K562 (cell line): ENCODE data around the gene RAB1B. TPM values are rescaled to one million over a fixed set of nuclear protein-coding genes. Genes with fewer than 3 reads are reported as not detected.

Experiments
- ATAC-seq: fragments of 200-7000 bp; cut with Tn5 transposase; 3 replicates; pipeline ENCODE4 v1.9.1; 2020; ENCODE audit warnings: moderate library complexity
- BruUV-seq: library from RNA; stranded (reverse); fragments of 400-500 nt; replicated peaks from 2 replicates; lab custom pipeline; 2021; lab: Mats Ljungman, UMichigan
- CTCF ChIA-PET: fragments of 300-600 bp; formaldehyde crosslinking; extraction: SDS; loops from one replicate; lab custom pipeline; 2021; ENCODE audit warnings: low intra/inter-chr PET ratio; lab: Yijun Ruan, JAX
- POLR2A ChIA-PET: fragments of 300-600, 350-650 bp; sonication (Branson Sonifier 250); formaldehyde crosslinking; extraction: SDS; loops from one replicate; lab custom pipeline; 2021; ENCODE audit warnings: antibody characterized with exemption, inconsistent platforms; lab: Yijun Ruan, JAX
- DNase-seq, 4 experiments: peaks; one replicate each; pipeline versions ENCODE4 v3.0.0 to v3.0.0-alpha.2; 2011 to 2018; ENCODE audit warnings: low spot score in 3 of 4, mixed read lengths in 3 of 4; ENCODE audit errors: extremely low read depth in 1 of 4
- FAIRE-seq: peaks from 2 replicates; lab custom pipeline; 2011; peaks lifted over from hg19 to GRCh38; lab: Jason Lieb, UNC
- H2AFZ ChIP-seq: 2 replicates; pipeline ENCODE4 v1.6.0; 2011; ENCODE audit warnings: low read depth, low read length, control low read depth, inconsistent platforms
- H3K27ac ChIP-seq: fragments of 200-600 bp; 3 replicates; pipeline ENCODE4 v1.8.0; 2011; ENCODE audit warnings: low read depth, mild to moderate bottlenecking, control low read depth, inconsistent platforms, low read length, moderate library complexity, mixed read lengths; ENCODE audit errors: extremely low read depth
- H3K27me3 ChIP-seq, 2 experiments: fragments of 300-600 bp in 1 of 2; 2 replicates in 1 of 2; 3 replicates in 1 of 2; pipeline versions ENCODE4 v1.6.0 to v1.8.0; 2011; ENCODE audit warnings: inconsistent platforms in 2 of 2, low read length in 2 of 2, mild to moderate bottlenecking in 1 of 2, mixed read lengths in 1 of 2, moderate library complexity in 1 of 2; ENCODE audit not compliant: control insufficient read depth in 2 of 2, insufficient read depth in 2 of 2
- H3K36me3 ChIP-seq: fragments of 300-600 bp; 3 replicates; pipeline ENCODE4 v1.8.0; 2011; ENCODE audit warnings: mild to moderate bottlenecking, low read length, inconsistent platforms; ENCODE audit not compliant: control insufficient read depth, insufficient read depth
- H3K4me1 ChIP-seq, 2 experiments: fragments of 200-600 bp in 1 of 2; replicated peaks in 1 of 2; 2 replicates in 1 of 2; 3 replicates in 1 of 2; pipeline versions ENCODE4 v1.5.1 to v1.8.0; 2011; ENCODE audit warnings: inconsistent platforms in 2 of 2, low read length in 2 of 2, mild to moderate bottlenecking in 1 of 2, mixed read lengths in 1 of 2, moderate library complexity in 1 of 2; ENCODE audit not compliant: control insufficient read depth in 2 of 2, insufficient read depth in 2 of 2
- H3K4me2 ChIP-seq: 2 replicates; pipeline ENCODE4 v1.6.1; 2011; ENCODE audit warnings: low read length, control low read depth, inconsistent platforms, mixed read lengths; ENCODE audit not compliant: insufficient read depth
- H3K4me3 ChIP-seq: fragments of 200-600 bp; sonication (generic), shearing (Covaris generic); 2 replicates; pipeline ENCODE4 v1.5.1; 2016; ENCODE audit warnings: control low read depth, inconsistent platforms
- H3K79me2 ChIP-seq: fragments of 200-600 bp; 3 replicates; pipeline ENCODE4 v1.8.0; 2011; ENCODE audit warnings: low read length, inconsistent platforms; ENCODE audit not compliant: control insufficient read depth, insufficient read depth
- H3K9ac ChIP-seq, 2 experiments: 2 replicates each; pipeline versions ENCODE4 v1.6.0 to v1.6.1; 2011; ENCODE audit warnings: low read depth in 2 of 2, low read length in 2 of 2, control low read depth in 1 of 2, inconsistent platforms in 1 of 2, mild to moderate bottlenecking in 1 of 2, mixed read lengths in 1 of 2; ENCODE audit not compliant: insufficient read depth in 1 of 2
- H3K9me1 ChIP-seq: one replicate; pipeline ENCODE4 v1.6.0; 2011; ENCODE audit warnings: inconsistent platforms, mild to moderate bottlenecking, low read length, moderate library complexity; ENCODE audit not compliant: control insufficient read depth, insufficient read depth
- H3K9me3 ChIP-seq: replicated peaks from 2 replicates; pipeline ENCODE4 v1.5.1; 2011; ENCODE audit warnings: low read depth, low read length, inconsistent platforms; ENCODE audit not compliant: control insufficient read depth, insufficient read depth
- H4K20me1 ChIP-seq: replicated peaks from 2 replicates; pipeline ENCODE4 v1.6.1; 2011; ENCODE audit warnings: low read length, inconsistent platforms, mixed read lengths; ENCODE audit not compliant: control insufficient read depth, insufficient read depth
- E2F5 ChIP-seq: sonication (generic); formaldehyde crosslinking; IDR thresholded peaks from 2 replicates; pipeline ENCODE4 v1.8.0; 2022; ENCODE audit warnings: mild to moderate bottlenecking, missing genetic modification reagents
- ETV5 ChIP-seq: sonication (generic); formaldehyde crosslinking; IDR thresholded peaks from 2 replicates; pipeline ENCODE4 v1.4.0; 2020; ENCODE audit warnings: low read depth, mild to moderate bottlenecking, missing genetic modification reagents
- HDAC1 ChIP-seq, 2 experiments: fragments of 450-650 bp; IDR thresholded peaks; 2 replicates each; pipeline ENCODE4 v1.6.1; 2016 to 2017; ENCODE audit warnings: inconsistent platforms in 1 of 2, mild to moderate bottlenecking in 1 of 2, moderate library complexity in 1 of 2
- MTA1 ChIP-seq: fragments of 450-650 bp; IDR thresholded peaks from 2 replicates; pipeline ENCODE4 v1.6.1; 2017; ENCODE audit warnings: borderline replicate concordance
- NFXL1 ChIP-seq: fragments of 450-650 bp; formaldehyde crosslinking; IDR thresholded peaks from 2 replicates; pipeline ENCODE4 v1.4.0; 2021; ENCODE audit warnings: mild to moderate bottlenecking
- SP1 ChIP-seq: sonication (generic); formaldehyde crosslinking; IDR thresholded peaks from 2 replicates; pipeline ENCODE4 v1.8.1; 2022; ENCODE audit warnings: mild to moderate bottlenecking, missing genetic modification reagents
- XRCC3 ChIP-seq: fragments of 450-650 bp; IDR thresholded peaks from 2 replicates; pipeline ENCODE4 v1.6.1; 2017; ENCODE audit warnings: mild to moderate bottlenecking, moderate library complexity
- ZNF263 ChIP-seq: sonication (generic); formaldehyde crosslinking; IDR thresholded peaks from 2 replicates; pipeline ENCODE4 v1.8.0; 2022; ENCODE audit warnings: mild to moderate bottlenecking, missing genetic modification reagents, borderline replicate concordance
- ZNF79 ChIP-seq: fragments of 250-450 bp; sonication (Bioruptor Pico); IDR thresholded peaks from 2 replicates; pipeline ENCODE4 v1.4.0; 2020; ENCODE audit warnings: low read depth, mild to moderate bottlenecking, moderate library complexity
- WGBS: fragments of 100-300 bp; shearing (Covaris generic); methylation state at CpG from one replicate; pipeline ENCODE4 v1.1.6; 2016; ENCODE audit warnings: low coverage, mixed read lengths; ENCODE audit not compliant: insufficient coverage; ENCODE audit errors: missing lambda C conversion rate; 5-methylcytosine and 5-hydroxymethylcytosine counted together
- in situ Hi-C: fragments of 300-500 bp; cut with MboI; formaldehyde crosslinking; loops from 4 replicates; pipeline ENCODE4 v1.15.0; 2018; ENCODE audit warnings: inconsistent platforms, mixed read lengths
- intact Hi-C: fragments of 100-400 bp; cut with micrococcal nuclease; formaldehyde crosslinking; loops from 2 replicates; pipeline ENCODE4 v1.14.2; 2022
- polyA plus RNA-seq, 8 experiments: library from polyadenylated mRNA; depleted of rRNA in 4 of 8; stranded (reverse) in 5 of 8; unstranded in 3 of 8; fragments of >200 nt; fragmentation: Nextera tagmentation in 2 of 8; fragmentation: Illumina TruSeq in 1 of 8; extraction: Ambion mirVana in 2 of 8; extraction: Trizol in 1 of 8; gene quantifications; 2 replicates each; pipeline versions ENCODE4 v1.2.1 to v1.2.3, GENCODE V29; 2011 to 2014; ENCODE audit warnings: inconsistent platforms in 1 of 8, missing spikeins in 1 of 8
- total RNA-seq, 7 experiments: library from RNA; depleted of rRNA in 6 of 7; stranded (reverse); fragments of >200 nt in 6 of 7; fragmentation: Illumina TruSeq in 2 of 7; extraction: Trizol in 2 of 7; gene quantifications; 2 replicates each; pipeline versions ENCODE4 v1.2.1 to v1.2.3, GENCODE V29; 2011 to 2021; ENCODE audit warnings: low replicate concordance in 1 of 7
- TF ChIP-seq, protein P1 (sequence below), 2 experiments: IDR thresholded peaks in 1 of 2; conservative IDR thresholded peaks in 1 of 2; 2 replicates each; pipeline ENCODE4 v1.6.1; 2016; ENCODE audit warnings: low read depth in 2 of 2, mild to moderate bottlenecking in 1 of 2, missing compliant biosample characterization in 1 of 2, missing genetic modification characterization in 1 of 2, moderate library complexity in 1 of 2
- TF ChIP-seq, protein P2 (sequence below): fragments of 450-650 bp; IDR thresholded peaks from 2 replicates; pipeline ENCODE4 v1.7.1; 2018; ENCODE audit warnings: mild to moderate bottlenecking, low read depth; ENCODE audit not compliant: partially characterized antibody

Gene RAB1B
- total and polyA plus RNA-seq, 9 of the 15 experiments (the other 6 are each of a cell fraction or from before 2014, with no cell fraction given), result 5.6 to 146 (median 98.6) TPM

GRCh38 chr11:66238786-66239413 is 29.5 kb upstream of the RAB1B start (continued):
- no peak for TF ChIP-seq XRCC3

DNA sequence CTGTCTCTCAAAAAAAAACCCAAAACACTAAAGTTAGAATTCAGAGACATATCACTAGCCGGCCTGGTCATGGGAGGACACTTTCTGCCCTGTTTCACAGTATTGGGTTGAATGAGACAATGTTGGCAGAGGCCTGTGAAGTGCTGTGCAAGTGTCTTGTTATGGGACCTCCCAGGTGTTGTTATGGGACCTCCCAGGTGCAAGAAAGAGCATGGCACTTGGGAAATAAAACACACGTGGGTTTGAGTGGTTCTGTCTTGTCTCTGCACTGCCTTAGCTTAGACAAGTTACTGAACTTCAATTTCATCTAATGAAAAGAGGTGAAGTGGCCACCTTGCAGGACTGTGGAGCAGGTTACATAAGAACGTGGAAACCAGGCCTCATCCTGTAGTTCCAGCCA is 28.9 kb upstream of the RAB1B start:
- H3K36me3 ChIP-seq, result peaks cover 34% of the 10 kb centered on the region; the same call in 1 of the 3 replicates
- peaks cover 0 to 6% of the 10 kb centered on the region in 2 experiments; a peak in 1 of 5 replicates for H3K4me1 ChIP-seq
- no peak overlapping the region for H2AFZ ChIP-seq
- no peak overlapping the region for H3K4me2 ChIP-seq
- in situ Hi-C loops (no loop called here), intact Hi-C loops (no loop called here)
- H3K4me3 ChIP-seq, result no peak overlapping the region
- no peak overlapping the region for H3K9ac ChIP-seq
- FAIRE-seq (no peak), DNase-seq (no peak), ATAC-seq (no peak)
- H4K20me1 ChIP-seq, result peaks cover 5% of the 10 kb centered on the region; the same call in 1 of the 2 replicates
- H3K9me3 ChIP-seq, result no peaks in the 10 kb centered on the region
- H3K27me3 ChIP-seq, result no peaks in the 10 kb centered on the region
- no TSS peak for BruUV-seq
- no peaks in the 10 kb centered on the region for H3K79me2 ChIP-seq
- no peak overlapping the region for H3K27ac ChIP-seq
- CTCF ChIA-PET, result no interaction called here
- POLR2A ChIA-PET, result interaction anchor here (1.7 kb wide), 1 partner anchor 16 kb away, joined by 5 read pairs; no protein-coding TSS in a partner anchor
- 48% methylated on average over 3 of the region's 3 CpGs for WGBS
- no peaks in the 10 kb centered on the region for H3K9me1 ChIP-seq
- TF ChIP-seq ZNF263 (CRISPR knock-in tag) (no peak), MTA1 (no peak), NFXL1 (no peak), HDAC1 (IDR thresholded peaks at IDR 0.05) (no peak), ZNF79 (CRISPR knock-in tag) (no peak), SP1 (no peak), E2F5 (CRISPR knock-in tag) (no peak), ETV5 (CRISPR knock-in tag) (no peak)
- TF ChIP-seq, protein P1, sequence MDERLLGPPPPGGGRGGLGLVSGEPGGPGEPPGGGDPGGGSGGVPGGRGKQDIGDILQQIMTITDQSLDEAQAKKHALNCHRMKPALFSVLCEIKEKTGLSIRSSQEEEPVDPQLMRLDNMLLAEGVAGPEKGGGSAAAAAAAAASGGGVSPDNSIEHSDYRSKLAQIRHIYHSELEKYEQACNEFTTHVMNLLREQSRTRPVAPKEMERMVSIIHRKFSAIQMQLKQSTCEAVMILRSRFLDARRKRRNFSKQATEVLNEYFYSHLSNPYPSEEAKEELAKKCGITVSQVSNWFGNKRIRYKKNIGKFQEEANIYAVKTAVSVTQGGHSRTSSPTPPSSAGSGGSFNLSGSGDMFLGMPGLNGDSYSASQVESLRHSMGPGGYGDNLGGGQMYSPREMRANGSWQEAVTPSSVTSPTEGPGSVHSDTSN (CRISPR knock-in tag; IDR thresholded peaks at IDR 0.05; ENCODE audit: low read depth), result no peak
- TF ChIP-seq, protein P1 (tag; conservative IDR thresholded peaks at IDR 0.05; ENCODE audit: low read depth), result no peak
- TF ChIP-seq, protein P2, sequence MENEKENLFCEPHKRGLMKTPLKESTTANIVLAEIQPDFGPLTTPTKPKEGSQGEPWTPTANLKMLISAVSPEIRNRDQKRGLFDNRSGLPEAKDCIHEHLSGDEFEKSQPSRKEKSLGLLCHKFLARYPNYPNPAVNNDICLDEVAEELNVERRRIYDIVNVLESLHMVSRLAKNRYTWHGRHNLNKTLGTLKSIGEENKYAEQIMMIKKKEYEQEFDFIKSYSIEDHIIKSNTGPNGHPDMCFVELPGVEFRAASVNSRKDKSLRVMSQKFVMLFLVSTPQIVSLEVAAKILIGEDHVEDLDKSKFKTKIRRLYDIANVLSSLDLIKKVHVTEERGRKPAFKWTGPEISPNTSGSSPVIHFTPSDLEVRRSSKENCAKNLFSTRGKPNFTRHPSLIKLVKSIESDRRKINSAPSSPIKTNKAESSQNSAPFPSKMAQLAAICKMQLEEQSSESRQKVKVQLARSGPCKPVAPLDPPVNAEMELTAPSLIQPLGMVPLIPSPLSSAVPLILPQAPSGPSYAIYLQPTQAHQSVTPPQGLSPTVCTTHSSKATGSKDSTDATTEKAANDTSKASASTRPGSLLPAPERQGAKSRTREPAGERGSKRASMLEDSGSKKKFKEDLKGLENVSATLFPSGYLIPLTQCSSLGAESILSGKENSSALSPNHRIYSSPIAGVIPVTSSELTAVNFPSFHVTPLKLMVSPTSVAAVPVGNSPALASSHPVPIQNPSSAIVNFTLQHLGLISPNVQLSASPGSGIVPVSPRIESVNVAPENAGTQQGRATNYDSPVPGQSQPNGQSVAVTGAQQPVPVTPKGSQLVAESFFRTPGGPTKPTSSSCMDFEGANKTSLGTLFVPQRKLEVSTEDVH, result no peak
